ENCODE measurements around the gene SLC25A24. TPM values are rescaled to one million over a fixed set of nuclear protein-coding genes. Genes with fewer than 3 reads are reported as not detected.

SLC25A24 gene
- total and polyA plus RNA-seq, 10 of the 15 experiments (the other 5 are each of a cell fraction or from before 2014, with no cell fraction given): 4.0 to 20.6 (median 14.2) TPM

DNA sequence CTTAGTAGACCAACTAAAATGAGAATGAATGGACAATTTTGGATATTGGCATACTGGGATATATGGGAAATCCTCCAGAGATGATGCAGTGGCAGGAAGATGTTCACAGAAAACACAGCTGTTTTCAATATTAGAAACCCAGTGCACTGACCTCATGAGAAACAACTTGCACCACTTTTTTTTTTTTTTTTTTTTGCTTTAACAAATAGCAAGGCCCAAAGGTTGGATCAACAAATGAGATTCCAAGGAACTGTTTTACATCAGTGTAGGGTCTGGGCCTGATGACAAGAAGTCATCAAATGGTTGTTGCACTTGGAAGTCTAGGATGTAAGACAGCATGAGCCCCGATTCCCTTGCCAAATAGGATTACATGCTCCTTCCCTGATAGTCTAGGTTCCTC, 110.7 kb downstream of the SLC25A24 start (continued):
- TF ChIP-seq, protein P1, sequence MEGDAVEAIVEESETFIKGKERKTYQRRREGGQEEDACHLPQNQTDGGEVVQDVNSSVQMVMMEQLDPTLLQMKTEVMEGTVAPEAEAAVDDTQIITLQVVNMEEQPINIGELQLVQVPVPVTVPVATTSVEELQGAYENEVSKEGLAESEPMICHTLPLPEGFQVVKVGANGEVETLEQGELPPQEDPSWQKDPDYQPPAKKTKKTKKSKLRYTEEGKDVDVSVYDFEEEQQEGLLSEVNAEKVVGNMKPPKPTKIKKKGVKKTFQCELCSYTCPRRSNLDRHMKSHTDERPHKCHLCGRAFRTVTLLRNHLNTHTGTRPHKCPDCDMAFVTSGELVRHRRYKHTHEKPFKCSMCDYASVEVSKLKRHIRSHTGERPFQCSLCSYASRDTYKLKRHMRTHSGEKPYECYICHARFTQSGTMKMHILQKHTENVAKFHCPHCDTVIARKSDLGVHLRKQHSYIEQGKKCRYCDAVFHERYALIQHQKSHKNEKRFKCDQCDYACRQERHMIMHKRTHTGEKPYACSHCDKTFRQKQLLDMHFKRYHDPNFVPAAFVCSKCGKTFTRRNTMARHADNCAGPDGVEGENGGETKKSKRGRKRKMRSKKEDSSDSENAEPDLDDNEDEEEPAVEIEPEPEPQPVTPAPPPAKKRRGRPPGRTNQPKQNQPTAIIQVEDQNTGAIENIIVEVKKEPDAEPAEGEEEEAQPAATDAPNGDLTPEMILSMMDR (IDR thresholded peaks at IDR 0.05 in 2 of 3, conservative IDR thresholded peaks at IDR 0.05 in 1 of 3; ENCODE audit: control insufficient read depth in 2 of 3, extremely low read depth in 1 of 3, insufficient read depth in 1 of 3, low read depth in 3 of 3, low read length in 3 of 3): no peak
- no peak for TF ChIP-seq RAD51 (IDR thresholded peaks at IDR 0.05)

DNA sequence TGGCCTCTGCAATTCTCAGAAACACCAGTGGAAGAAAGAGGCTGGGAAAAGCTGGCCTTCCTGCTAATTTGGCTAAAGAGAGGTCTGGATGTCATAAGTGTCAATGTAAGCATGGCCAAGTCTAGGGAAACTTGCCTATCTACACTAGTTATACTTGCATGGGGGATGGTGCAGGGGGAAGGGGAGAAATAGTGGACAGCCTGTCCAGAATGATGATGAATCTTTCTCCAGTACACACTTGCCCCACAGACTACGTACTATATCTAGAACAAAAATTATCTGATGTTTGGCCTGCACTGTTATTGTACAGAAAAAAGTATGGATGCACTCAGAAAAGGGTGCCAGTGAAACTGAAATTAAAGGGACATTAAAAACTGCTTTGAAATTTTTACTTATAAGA, 114.5 kb downstream of the SLC25A24 start:
- CTCF ChIA-PET: interaction anchor here (1.1 to 1.5 kb wide), 2 partner anchors 22 to 39 kb away, joined by 3 to 5 read pairs; no protein-coding TSS in a partner anchor
- H3K4me3 ChIP-seq: no peak overlapping the region
- no peak for TF ChIP-seq KLF5 (IDR thresholded peaks at IDR 0.05; ENCODE audit: partially characterized antibody)
- no peak for TF ChIP-seq SUPT20H (IDR thresholded peaks at IDR 0.05; ENCODE audit: borderline replicate concordance, control insufficient read depth, low read depth, low read length)
- TF ChIP-seq POLR2AphosphoS2 (IDR thresholded peaks at IDR 0.05; ENCODE audit: low read depth, low read length): no peak
- TF ChIP-seq RCOR1 (conservative IDR thresholded peaks at IDR 0.05; ENCODE audit: low read depth, low read length): no peak
- no peak for TF ChIP-seq IKZF2 (IDR thresholded peaks at IDR 0.05)
- no peak for TF ChIP-seq SMAD1 (IDR thresholded peaks at IDR 0.05; ENCODE audit: low read depth, partially characterized antibody)
- no peak for TF ChIP-seq SMAD5 (IDR thresholded peaks at IDR 0.05; ENCODE audit: low read depth)
- no peak for TF ChIP-seq NFXL1 (IDR thresholded peaks at IDR 0.05; ENCODE audit: borderline replicate concordance)
- TF ChIP-seq, protein P1 (IDR thresholded peaks at IDR 0.05 in 2 of 3, conservative IDR thresholded peaks at IDR 0.05 in 1 of 3; ENCODE audit: control insufficient read depth in 2 of 3, extremely low read depth in 1 of 3, insufficient read depth in 1 of 3, low read depth in 3 of 3, low read length in 3 of 3): no peak
- no peak for TF ChIP-seq WRNIP1 (IDR thresholded peaks at IDR 0.05; ENCODE audit: borderline replicate concordance, low read depth, low read length)
- TF ChIP-seq NRF1 (conservative IDR thresholded peaks at IDR 0.05; ENCODE audit: low read depth, low read length): no peak
- TF ChIP-seq RAD21 (IDR thresholded peaks at IDR 0.05; ENCODE audit: insufficient read depth, low read depth, low read length): no peak
- TF ChIP-seq ESRRA (IDR thresholded peaks at IDR 0.05; ENCODE audit: low read length): no peak
- TF ChIP-seq BMI1 (IDR thresholded peaks at IDR 0.05; ENCODE audit: borderline replicate concordance): no peak
- TF ChIP-seq STAT1 (conservative IDR thresholded peaks at IDR 0.05): no peak
- TF ChIP-seq NFYB (IDR thresholded peaks at IDR 0.05; ENCODE audit: insufficient read depth, low read depth, low read length): no peak
- TF ChIP-seq ZNF274 (IDR thresholded peaks at IDR 0.05; ENCODE audit: insufficient read depth, insufficient read length): no peak
- TF ChIP-seq KDM1A (IDR thresholded peaks at IDR 0.05; ENCODE audit: borderline replicate concordance): no peak

More for the DNA sequence above, 114.5 kb downstream of the SLC25A24 start:
- intact Hi-C loops (cut with micrococcal nuclease; ENCODE audit: unreplicated experiment) (no loop called here), in situ Hi-C loops (cut with MboI) (no loop called here)
- H4K20me1 ChIP-seq (ENCODE audit: control insufficient read depth, insufficient read depth): no peaks in the 10 kb centered on the region
- peaks cover 0 to 3% of the 10 kb centered on the region in 2 experiments; a peak in 1 of 4 replicates for H3K27me3 ChIP-seq (replicated peaks in 1 of 2; ENCODE audit: control insufficient read depth in 2 of 2, insufficient read depth in 2 of 2, low read length in 1 of 2)
- POLR2A ChIA-PET: no interaction called here
- no peak overlapping the region for H3K27ac ChIP-seq (ENCODE audit: control insufficient read depth, insufficient read depth)
- DNase-seq (ENCODE audit: low read depth, low spot score) (no peak), ATAC-seq (no peak), FAIRE-seq (no peak)
- no peaks in the 10 kb centered on the region for H3K36me3 ChIP-seq (ENCODE audit: control insufficient read depth in 2 of 2, insufficient read depth in 2 of 2, low read length in 1 of 2)
- H3K4me2 ChIP-seq (ENCODE audit: control insufficient read depth, insufficient read depth): no peak overlapping the region
- no peak overlapping the region for H2AFZ ChIP-seq (ENCODE audit: control insufficient read depth, low read depth, low read length)
- 67% methylated on average over 1 of the region's 1 CpG for WGBS (ENCODE audit: insufficient coverage, insufficient replicate concordance, low lambda C conversion rate, missing lambda C conversion rate)
- no peaks in the 10 kb centered on the region for H3K79me2 ChIP-seq (ENCODE audit: control insufficient read depth, insufficient read depth, low read length)
- SMC1A ChIA-PET (ENCODE audit: uncharacterized antibody, unreplicated experiment): no interaction called here
- H3K4me1 ChIP-seq (ENCODE audit: control insufficient read depth, insufficient read depth, low read length): no peaks in the 10 kb centered on the region; the same call in 1 of the 2 replicates
- no peaks in the 10 kb centered on the region for H3K9me3 ChIP-seq (replicated peaks; ENCODE audit: control insufficient read depth, insufficient read depth, low read length)
- RAD21 ChIA-PET (ENCODE audit: unreplicated experiment): no interaction called here
- H3K9ac ChIP-seq (ENCODE audit: control insufficient read depth, insufficient read depth, low read length): no peak overlapping the region
- no TSS peak for BruUV-seq (replicated peaks)
